Measurements from ENCODE around the gene SMIM29. TPM values are rescaled to one million over a fixed set of nuclear protein-coding genes. Genes with fewer than 3 reads are reported as not detected.

The SMIM29 gene
- total RNA-seq, 6 experiments from 2014 or later = 35.0 to 44.8 (median 36.9) TPM

DNA sequence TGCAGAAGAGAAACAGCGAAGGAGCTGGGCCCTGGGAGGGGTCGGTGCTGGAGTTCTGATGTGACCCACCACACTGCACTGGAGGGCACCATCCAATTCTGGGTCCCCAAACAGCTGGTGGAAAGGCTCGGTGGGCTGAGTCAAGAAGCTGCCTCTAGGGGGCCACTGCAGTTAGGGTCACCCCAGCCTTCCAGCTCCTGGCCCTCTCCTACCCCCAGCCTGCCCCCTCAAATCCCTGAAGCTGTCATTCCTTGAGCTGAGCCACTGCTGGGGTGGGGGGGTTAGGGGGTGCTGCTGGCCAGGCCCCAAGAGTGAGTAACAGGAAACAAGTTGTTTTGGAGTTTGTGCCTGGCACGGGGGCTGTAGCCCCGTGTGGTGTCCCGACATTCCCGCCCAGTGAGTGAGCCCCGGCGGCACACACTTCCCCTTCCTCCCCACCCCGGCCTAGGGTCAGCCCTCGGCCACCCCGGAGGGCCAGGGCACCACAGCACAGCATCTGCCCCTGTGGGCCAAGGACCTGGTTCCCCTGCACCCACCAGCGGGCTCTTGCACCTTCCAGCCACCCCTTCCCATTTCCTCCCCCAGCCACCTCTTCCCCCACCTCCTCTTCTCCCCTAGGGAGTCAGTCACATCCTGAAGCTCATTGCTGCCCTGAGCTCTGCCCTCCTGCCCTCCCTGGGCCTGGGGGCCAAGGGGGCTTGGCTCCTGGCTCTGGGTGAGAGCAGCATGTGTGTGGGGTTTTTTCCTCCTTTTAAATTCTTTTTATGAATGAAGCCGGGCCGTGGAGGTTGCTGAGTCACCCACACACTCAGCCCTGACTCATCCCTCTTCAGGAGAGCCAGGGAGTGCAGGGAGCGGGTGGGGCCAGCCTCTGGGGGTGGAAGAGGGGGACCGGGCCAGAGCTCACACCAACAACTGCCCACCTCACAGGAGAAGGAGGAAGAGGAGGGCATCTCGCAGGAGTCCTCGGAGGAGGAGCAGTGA is 4.6 kb downstream of the SMIM29 start:
- H3K9me3 Mint-ChIP-seq = no peaks in the 10 kb centered on the region
- peak overlapping the region; percentile 98 for H3K27ac Mint-ChIP-seq
- peak overlapping the region; percentile 78 for H3K4me3 Mint-ChIP-seq

DNA sequence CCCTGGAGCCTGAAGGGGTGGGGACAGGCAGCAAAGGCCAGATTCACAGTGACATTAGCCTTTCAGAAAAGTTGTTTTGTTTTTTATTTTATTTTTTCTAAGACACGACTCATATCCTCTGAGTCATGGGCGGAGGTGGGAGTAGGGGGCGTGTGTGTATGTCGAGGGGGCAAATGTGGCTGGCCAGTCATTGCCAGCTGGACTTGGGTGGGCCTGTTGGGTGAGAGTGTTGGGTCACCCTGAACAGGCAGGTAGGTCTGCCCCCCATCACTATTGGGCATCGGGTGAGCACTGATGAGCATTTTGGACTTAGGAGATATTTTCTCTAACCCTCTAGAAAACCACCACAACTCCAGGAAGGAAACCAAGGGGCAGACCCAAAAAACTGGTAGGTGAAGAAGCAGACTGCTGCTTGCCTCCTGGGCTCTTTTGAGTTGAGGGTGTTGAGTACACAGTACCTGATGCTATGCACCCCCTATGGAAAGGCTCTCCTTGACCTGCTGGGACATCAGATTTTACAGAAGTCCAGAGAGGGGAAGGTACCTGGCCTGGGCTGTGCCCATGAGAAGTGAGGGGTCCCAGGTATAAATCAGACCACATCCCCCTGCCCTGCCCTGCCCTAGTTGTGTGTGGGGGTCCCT is 5.6 kb downstream of the SMIM29 start:
- Mint-ChIP-seq H3K4me3 (peak overlapping the region; percentile 68), H3K36me3 (ENCODE audit: low read depth) (peaks cover 42% of the 10 kb centered on the region; the same call in 1 of the 2 replicates), H3K27ac (peak overlapping the region; percentile 98), H3K9me3 (no peaks in the 10 kb centered on the region), H3K4me1 (ENCODE audit: low read depth) (peaks cover 100% of the 10 kb centered on the region), H3K27me3 (ENCODE audit: insufficient read depth) (peaks cover 4% of the 10 kb centered on the region)
- DNase-seq = no peak
- TF ChIP-seq, protein P1, sequence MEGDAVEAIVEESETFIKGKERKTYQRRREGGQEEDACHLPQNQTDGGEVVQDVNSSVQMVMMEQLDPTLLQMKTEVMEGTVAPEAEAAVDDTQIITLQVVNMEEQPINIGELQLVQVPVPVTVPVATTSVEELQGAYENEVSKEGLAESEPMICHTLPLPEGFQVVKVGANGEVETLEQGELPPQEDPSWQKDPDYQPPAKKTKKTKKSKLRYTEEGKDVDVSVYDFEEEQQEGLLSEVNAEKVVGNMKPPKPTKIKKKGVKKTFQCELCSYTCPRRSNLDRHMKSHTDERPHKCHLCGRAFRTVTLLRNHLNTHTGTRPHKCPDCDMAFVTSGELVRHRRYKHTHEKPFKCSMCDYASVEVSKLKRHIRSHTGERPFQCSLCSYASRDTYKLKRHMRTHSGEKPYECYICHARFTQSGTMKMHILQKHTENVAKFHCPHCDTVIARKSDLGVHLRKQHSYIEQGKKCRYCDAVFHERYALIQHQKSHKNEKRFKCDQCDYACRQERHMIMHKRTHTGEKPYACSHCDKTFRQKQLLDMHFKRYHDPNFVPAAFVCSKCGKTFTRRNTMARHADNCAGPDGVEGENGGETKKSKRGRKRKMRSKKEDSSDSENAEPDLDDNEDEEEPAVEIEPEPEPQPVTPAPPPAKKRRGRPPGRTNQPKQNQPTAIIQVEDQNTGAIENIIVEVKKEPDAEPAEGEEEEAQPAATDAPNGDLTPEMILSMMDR (IDR thresholded peaks at IDR 0.05) = no peak

More for the DNA sequence above, 4.6 kb downstream of the SMIM29 start:
- peaks cover 93% of the 10 kb centered on the region for H3K4me1 Mint-ChIP-seq (ENCODE audit: low read depth)
- peaks cover 35% of the 10 kb centered on the region; the same call in 1 of the 2 replicates for H3K36me3 Mint-ChIP-seq (ENCODE audit: low read depth)
- peaks cover 4% of the 10 kb centered on the region for H3K27me3 Mint-ChIP-seq (ENCODE audit: insufficient read depth)
- TF ChIP-seq, protein P1 (IDR thresholded peaks at IDR 0.05) = peak; percentile 72
- DNase-seq = peak; percentile 94

DNA sequence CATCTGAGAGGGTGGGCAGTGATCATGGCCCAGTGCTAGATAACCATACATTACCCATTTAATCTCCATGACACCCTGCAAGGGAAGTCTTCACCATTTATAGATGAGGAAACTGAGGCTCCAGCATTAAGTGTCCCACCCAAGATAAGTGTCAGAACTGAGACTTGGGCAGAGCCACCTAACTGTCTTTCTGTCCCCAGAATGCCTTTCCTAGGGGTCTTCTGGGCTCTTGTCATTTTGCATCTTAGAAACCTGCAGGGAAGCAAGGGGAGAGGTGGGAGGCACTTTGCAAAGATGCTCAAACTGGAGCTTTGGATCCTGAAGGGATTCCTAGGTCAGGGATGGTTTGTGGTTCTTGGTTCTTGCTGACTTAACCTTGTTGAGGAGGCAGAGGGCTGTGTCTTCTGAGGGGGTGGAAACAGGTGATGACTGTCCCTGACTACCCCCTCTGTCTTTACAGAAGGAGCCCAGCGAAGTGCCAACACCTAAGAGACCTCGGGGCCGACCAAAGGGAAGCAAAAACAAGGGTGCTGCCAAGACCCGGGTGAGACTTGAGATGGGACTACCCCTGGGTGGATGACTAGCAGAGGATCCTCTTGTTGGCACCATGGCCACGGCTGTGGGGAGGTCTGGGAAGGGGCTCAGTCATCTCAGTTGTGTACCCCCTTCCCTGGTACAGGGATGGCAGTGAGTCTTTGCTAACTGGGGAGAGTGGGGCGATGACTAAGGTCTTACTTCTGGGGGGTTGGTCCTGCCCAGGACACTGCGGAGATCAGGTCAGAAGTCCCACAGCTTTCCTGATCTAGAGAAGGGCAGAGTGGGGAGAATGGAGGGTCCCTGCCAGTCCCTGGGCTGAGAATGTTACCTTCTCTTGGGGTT is 6.3 kb downstream of the SMIM29 start:
- peaks cover 42% of the 10 kb centered on the region; the same call in 1 of the 2 replicates for H3K36me3 Mint-ChIP-seq (ENCODE audit: low read depth)
- peaks cover 94% of the 10 kb centered on the region for H3K4me1 Mint-ChIP-seq (ENCODE audit: low read depth)
- TF ChIP-seq, protein P1 (IDR thresholded peaks at IDR 0.05) = no peak
- peaks cover 4% of the 10 kb centered on the region for H3K27me3 Mint-ChIP-seq (ENCODE audit: insufficient read depth)
- peak overlapping the region; percentile 98 for H3K27ac Mint-ChIP-seq
- peak overlapping the region; percentile 68 for H3K4me3 Mint-ChIP-seq
- H3K9me3 Mint-ChIP-seq = no peaks in the 10 kb centered on the region
- DNase-seq = no peak

DNA sequence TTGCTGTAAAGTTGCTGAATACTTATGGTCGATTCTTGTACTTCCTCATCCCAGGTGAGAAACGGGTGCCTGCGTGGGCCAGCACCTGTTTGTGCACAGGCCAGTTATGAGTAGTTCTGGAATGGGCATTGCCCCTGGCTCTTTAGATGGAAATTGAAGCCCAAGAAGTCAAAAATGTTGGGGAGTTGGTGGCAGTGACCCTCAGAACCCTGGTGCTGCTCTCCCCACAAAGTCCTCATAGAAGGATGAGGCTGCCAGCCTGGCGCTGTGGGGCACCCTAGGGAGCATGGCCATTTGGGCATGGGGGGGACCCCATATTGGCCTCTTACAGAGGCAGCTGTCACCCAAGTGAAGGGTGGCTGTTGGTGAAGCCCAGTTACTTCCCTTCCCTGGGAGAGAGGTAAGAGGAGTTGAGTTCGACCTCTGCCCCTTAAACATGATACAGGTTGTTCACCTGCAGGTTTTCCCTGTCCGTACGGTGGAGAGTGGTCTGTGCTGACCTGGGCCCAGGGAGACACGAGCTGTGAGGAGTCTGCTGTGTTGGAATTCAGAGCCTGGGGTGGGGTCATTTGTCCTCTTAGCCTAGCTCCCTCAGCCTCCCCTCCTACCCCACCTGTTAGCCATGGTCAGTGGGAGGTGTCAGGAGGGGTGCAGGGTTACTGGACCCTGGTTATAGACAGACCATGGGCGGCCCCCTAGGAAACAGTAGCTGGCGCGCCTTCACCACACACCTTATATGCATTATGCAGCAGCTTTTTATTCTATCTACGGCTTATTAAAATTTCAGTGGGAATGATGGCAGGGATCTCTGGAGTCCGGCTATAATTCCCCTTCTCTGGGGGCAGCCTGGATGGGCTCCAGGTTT is 7.2 kb downstream of the SMIM29 start:
- TF ChIP-seq, protein P1 (IDR thresholded peaks at IDR 0.05) = no peak
- no peaks in the 10 kb centered on the region for H3K9me3 Mint-ChIP-seq
- peaks cover 42% of the 10 kb centered on the region; the same call in 1 of the 2 replicates for H3K36me3 Mint-ChIP-seq (ENCODE audit: low read depth)
- H3K4me3 Mint-ChIP-seq = peak overlapping the region; percentile 68
- H3K27ac Mint-ChIP-seq = peak overlapping the region; percentile 98
- peaks cover 85% of the 10 kb centered on the region for H3K4me1 Mint-ChIP-seq (ENCODE audit: low read depth)
- DNase-seq = no peak
- H3K27me3 Mint-ChIP-seq (ENCODE audit: insufficient read depth) = peaks cover 4% of the 10 kb centered on the region
